ENCODE data around the gene TMEM17. TPM values are rescaled to one million over a fixed set of nuclear protein-coding genes. Genes with fewer than 3 reads are reported as not detected.

TMEM17 gene
- total RNA-seq, 4 donors from 2014 or later: 1.7 to 3.4 (median 2.7) TPM

- H3K4me1 ChIP-seq: peaks cover 10 to 65% (median 42%) of the 10 kb centered on the region in 3 donors
- H3K27me3 ChIP-seq: no peaks in the 10 kb centered on the region
- H3K4me3 ChIP-seq: no peak overlapping the region
- 94 to 97% methylated on average over 2 to 3 of the region's 3 CpGs for WGBS, 2 donors
- TF ChIP-seq POLR2A (IDR thresholded peaks at IDR 0.05) (no peak), CTCF (IDR thresholded peaks at IDR 0.05) (no peak)
- intact Hi-C loops (cut with DNase I): loop anchor here (5.0 kb wide), 1 partner anchor 318 kb away; no protein-coding TSS in a partner anchor
- H3K9me3 ChIP-seq: no peaks in the 10 kb centered on the region
- DNase-seq: no peak
- H3K36me3 ChIP-seq: no peaks in the 10 kb centered on the region
- peak overlapping the region in 3 of 4 donors; percentile 25 to 92 (median 91) for H3K27ac ChIP-seq
These were observed 46.9 kb downstream of the TMEM17 start for GRCh38 chr2:62459106-62459505.

- WGBS, 2 donors: 70 to 85% methylated on average over 6 of the region's 6 CpGs
- no peak for TF ChIP-seq POLR2A (IDR thresholded peaks at IDR 0.05)
- no peak for TF ChIP-seq CTCF (IDR thresholded peaks at IDR 0.05)
- peaks cover 10 to 70% (median 43%) of the 10 kb centered on the region in 3 donors for H3K4me1 ChIP-seq
- no peak overlapping the region for H3K4me3 ChIP-seq
- H3K27me3 ChIP-seq: no peaks in the 10 kb centered on the region
- H3K9me3 ChIP-seq: no peaks in the 10 kb centered on the region
- H3K27ac ChIP-seq: peak overlapping the region; percentile 87 to 92 (median 90)
- H3K36me3 ChIP-seq: no peaks in the 10 kb centered on the region
- no peak for DNase-seq
- intact Hi-C loops (cut with DNase I): loop anchor here (5.0 kb wide), 1 partner anchor 319 kb away; no protein-coding TSS in a partner anchor
These were observed 47.3 kb downstream of the TMEM17 start for GRCh38 chr2:62458671-62459081.

- Histone ChIP-seq H3K36me3 (no peaks in the 10 kb centered on the region), H3K4me1 (peaks cover 10 to 74% (median 44%) of the 10 kb centered on the region in 3 donors), H3K27me3 (no peaks in the 10 kb centered on the region), H3K9me3 (no peaks in the 10 kb centered on the region), H3K27ac (peak overlapping the region; percentile 87 to 92 (median 90)), H3K4me3 (no peak overlapping the region)
- TF ChIP-seq POLR2A (IDR thresholded peaks at IDR 0.05) (no peak), CTCF (IDR thresholded peaks at IDR 0.05) (no peak)
- DNase-seq: no peak
- intact Hi-C loops (cut with DNase I): loop anchor here (5.0 kb wide), 1 partner anchor 319 kb away; no protein-coding TSS in a partner anchor
- WGBS, 2 donors: 27 to 77% methylated on average over 6 of the region's 11 CpGs
These were observed 47.8 kb downstream of the TMEM17 start for GRCh38 chr2:62458206-62458641.

DNA sequence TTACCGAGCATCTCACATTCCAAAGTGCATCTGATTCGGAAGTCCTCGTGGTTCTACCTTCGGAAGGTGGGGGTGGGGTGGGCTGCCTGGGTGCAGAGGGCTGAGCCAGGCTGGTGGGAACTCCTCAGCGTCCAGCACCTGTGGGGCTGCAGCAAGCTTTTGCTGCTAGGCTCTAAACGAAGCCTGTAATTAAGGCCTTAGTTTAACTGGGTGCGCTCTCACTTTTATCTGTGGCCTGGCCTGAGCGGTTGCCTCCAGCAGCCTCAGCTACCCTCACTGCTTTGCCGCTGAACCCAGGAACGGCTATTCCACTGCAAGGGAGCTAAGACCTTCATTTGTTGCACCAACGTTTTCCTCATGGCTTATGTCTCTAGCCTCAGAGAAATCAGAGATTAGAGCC lies 48.4 kb downstream of the TMEM17 start:
- H3K27ac ChIP-seq: peak overlapping the region; percentile 87 to 92 (median 90)

More for the DNA sequence above, 48.4 kb downstream of the TMEM17 start:
- Histone ChIP-seq H3K4me3 (peak overlapping the region in 3 of 4 donors; percentile 52 to 74 (median 59)), H3K9me3 (no peaks in the 10 kb centered on the region), H3K4me1 (peaks cover 10 to 78% (median 51%) of the 10 kb centered on the region in 3 donors), H3K27me3 (no peaks in the 10 kb centered on the region), H3K36me3 (no peaks in the 10 kb centered on the region)
- intact Hi-C loops (cut with DNase I): loop anchor here (5.0 kb wide), 1 partner anchor 320 kb away; no protein-coding TSS in a partner anchor
- 38 to 50% methylated on average over 8 to 10 of the region's 11 CpGs for WGBS, 2 donors
- no peak for TF ChIP-seq CTCF (IDR thresholded peaks at IDR 0.05)
- TF ChIP-seq POLR2A (IDR thresholded peaks at IDR 0.05): no peak
- no peak for DNase-seq

Measured in esophagus squamous epithelium (tissue), 5 donors.